SJSA1 (cell line): Measurements from ENCODE around the gene RBM17. TPM values are rescaled to one million over a fixed set of nuclear protein-coding genes. Genes with fewer than 3 reads are reported as not detected.

ENCODE experiments used
- DNase-seq, 2 experiments: peaks; one replicate each; pipeline ENCODE4 v3.0.0-alpha.2; 2015 to 2020; ENCODE audit warnings: low spot score in 2 of 2, low read depth in 1 of 2
- H3K27ac ChIP-seq: fragments of 250-450 bp; sonication (Bioruptor Pico); 2 replicates; pipeline ENCODE4 v1.5.1; 2020; ENCODE audit warnings: mild to moderate bottlenecking, moderate library complexity
- H3K27me3 ChIP-seq: fragments of 250-450 bp; sonication (Bioruptor Pico); replicated peaks from 2 replicates; pipeline ENCODE4 v1.5.1; 2020; ENCODE audit warnings: mild to moderate bottlenecking, moderate library complexity
- H3K36me3 ChIP-seq: fragments of 250-450 bp; sonication (Bioruptor Pico); 2 replicates; pipeline ENCODE4 v1.5.1; 2020; ENCODE audit warnings: mild to moderate bottlenecking
- H3K4me1 ChIP-seq: fragments of 250-450 bp; sonication (Bioruptor Pico); replicated peaks from 2 replicates; pipeline ENCODE4 v1.6.1; 2021; ENCODE audit warnings: mild to moderate bottlenecking
- H3K4me3 ChIP-seq: fragments of 250-450 bp; sonication (Bioruptor Pico); 2 replicates; pipeline ENCODE4 v1.5.1; 2020; ENCODE audit warnings: mild to moderate bottlenecking
- H3K9me3 ChIP-seq: fragments of 250-450 bp; sonication (Bioruptor Pico); replicated peaks from 2 replicates; pipeline ENCODE4 v1.5.1; 2020; ENCODE audit warnings: mild to moderate bottlenecking
- total RNA-seq: library from RNA; depleted of rRNA; stranded (reverse); fragments of >200 nt; shearing (Covaris generic); gene quantifications from 2 replicates; pipeline ENCODE4 v1.2.3, GENCODE V29; 2014

Gene RBM17
- total RNA-seq, 1 experiment from 2014 or later = 54.1 TPM

DNA sequence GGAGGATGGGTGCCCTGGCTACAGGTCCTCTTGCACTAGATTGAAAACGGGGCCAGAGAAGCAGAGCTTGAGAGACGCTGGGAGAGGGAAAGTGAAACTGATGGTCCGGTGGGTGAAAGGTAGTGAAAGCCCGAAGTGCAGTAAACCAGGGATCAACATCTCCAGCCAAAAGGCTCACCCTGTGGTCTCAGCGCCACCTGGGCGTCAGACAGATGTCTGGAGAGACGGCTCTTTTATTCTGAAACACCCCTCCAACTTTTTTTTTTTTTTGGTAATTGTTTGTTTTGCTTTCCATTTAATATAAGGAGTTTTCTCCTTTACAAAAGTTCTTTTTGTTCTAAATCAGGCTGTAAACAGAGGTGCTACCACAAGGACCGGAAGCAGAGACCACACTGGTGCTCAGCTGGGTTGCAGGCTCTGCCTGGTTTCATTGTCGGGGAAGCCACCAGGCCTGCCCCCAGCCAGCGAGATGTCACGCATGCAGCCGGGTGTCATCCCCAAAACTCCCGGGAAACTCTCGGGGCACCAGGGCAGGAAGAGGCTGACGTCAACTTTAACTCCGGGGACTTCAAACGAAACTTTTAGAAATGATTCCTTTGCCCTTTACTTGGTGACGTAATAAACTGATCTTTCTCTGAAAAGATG lies 37.9 kb upstream of the RBM17 start:
- H3K4me1 ChIP-seq = peaks cover 13% of the 10 kb centered on the region; the same call in 1 of the 2 replicates
- no peaks in the 10 kb centered on the region for H3K9me3 ChIP-seq
- H3K27me3 ChIP-seq = 0 out of 2 replicates have a peak, but pooled peaks cover under 1% of the 10 kb centered on the region
- no peaks in the 10 kb centered on the region for H3K36me3 ChIP-seq
- peak overlapping the region; percentile 31 for H3K4me3 ChIP-seq
- peak; percentile 90 to 92 for DNase-seq
- H3K27ac ChIP-seq = peak overlapping the region; percentile 9; the same call in 1 of the 2 replicates

DNA sequence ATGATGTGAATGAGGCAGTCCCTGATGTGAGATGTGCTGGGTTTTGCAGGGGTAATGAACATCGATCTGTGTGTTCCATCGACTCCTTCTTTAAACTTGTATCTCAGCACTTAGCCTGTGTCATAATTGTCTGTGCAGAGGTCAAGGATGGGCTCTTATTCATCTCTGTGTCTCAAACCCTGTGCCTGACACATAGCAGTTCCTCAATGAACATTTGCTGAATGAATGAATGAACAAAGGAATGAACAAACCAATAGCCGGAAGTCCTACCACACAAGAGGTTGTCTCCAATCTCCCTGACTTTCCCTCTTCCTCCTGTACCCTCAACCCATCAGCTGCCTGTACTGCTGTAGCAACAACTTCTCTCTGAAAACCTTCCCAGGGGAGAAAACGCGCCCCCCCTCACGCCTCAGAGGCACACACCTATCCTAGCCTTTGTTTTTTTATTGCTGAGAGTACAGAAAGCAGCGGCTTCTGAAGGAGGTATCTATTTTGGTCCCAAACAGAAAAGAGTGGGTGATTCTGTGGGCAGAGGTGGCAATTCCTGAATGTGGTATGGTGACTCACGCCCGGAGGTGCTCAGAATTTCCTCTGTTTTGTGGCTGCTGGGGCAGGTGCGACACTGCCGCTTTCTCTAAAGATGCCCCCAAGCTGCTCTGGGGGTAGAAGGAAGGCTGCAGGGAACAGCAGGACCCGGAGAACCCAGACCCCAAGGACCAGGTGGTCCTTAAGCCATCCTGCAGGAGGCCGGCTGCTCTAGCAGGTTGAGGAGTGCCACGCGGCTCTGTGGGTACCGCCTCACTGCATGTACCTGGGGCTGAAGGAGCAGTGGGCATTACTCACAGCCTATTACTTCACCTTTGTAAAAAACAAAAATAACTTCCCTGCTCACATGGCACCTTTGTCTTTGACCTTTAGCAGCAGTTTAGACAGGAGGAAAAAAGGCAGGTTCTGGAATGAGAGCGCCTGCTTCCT lies 36.3 kb upstream of the RBM17 start:
- no peak overlapping the region for H3K27ac ChIP-seq
- H3K36me3 ChIP-seq = no peaks in the 10 kb centered on the region
- peaks cover 13% of the 10 kb centered on the region; the same call in 1 of the 2 replicates for H3K4me1 ChIP-seq
- no peaks in the 10 kb centered on the region for H3K9me3 ChIP-seq
- H3K4me3 ChIP-seq = no peak overlapping the region
- H3K27me3 ChIP-seq = peaks cover 3% of the 10 kb centered on the region; the same call in 1 of the 2 replicates
- DNase-seq = peak in 1 of 2 experiments; percentile 35

DNA sequence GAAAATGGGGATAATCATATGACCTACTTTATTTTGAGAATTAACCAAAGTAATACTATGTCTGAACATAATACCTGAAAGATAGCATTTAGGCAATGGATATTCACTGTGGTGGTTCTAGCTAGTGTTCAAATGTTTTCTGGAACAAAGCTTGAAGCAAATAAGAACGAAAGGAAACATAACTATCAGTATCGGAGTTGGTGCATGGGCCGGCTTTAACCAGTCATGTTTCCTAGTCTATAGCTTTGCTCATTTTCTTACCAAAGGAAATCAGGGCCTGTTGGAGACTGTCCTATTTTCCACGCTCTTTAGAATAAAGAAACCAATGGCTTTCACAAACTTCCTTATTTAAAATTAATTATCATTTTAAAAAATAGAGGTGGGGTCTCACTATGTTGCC lies 35.5 kb upstream of the RBM17 start:
- H3K9me3 ChIP-seq = no peaks in the 10 kb centered on the region
- no peaks in the 10 kb centered on the region for H3K36me3 ChIP-seq
- peak in 1 of 2 experiments; percentile 6 for DNase-seq
- peaks cover 13% of the 10 kb centered on the region; the same call in 1 of the 2 replicates for H3K4me1 ChIP-seq
- peaks cover 7% of the 10 kb centered on the region; the same call in 1 of the 2 replicates for H3K27me3 ChIP-seq
- no peak overlapping the region for H3K4me3 ChIP-seq
- no peak overlapping the region for H3K27ac ChIP-seq

DNA sequence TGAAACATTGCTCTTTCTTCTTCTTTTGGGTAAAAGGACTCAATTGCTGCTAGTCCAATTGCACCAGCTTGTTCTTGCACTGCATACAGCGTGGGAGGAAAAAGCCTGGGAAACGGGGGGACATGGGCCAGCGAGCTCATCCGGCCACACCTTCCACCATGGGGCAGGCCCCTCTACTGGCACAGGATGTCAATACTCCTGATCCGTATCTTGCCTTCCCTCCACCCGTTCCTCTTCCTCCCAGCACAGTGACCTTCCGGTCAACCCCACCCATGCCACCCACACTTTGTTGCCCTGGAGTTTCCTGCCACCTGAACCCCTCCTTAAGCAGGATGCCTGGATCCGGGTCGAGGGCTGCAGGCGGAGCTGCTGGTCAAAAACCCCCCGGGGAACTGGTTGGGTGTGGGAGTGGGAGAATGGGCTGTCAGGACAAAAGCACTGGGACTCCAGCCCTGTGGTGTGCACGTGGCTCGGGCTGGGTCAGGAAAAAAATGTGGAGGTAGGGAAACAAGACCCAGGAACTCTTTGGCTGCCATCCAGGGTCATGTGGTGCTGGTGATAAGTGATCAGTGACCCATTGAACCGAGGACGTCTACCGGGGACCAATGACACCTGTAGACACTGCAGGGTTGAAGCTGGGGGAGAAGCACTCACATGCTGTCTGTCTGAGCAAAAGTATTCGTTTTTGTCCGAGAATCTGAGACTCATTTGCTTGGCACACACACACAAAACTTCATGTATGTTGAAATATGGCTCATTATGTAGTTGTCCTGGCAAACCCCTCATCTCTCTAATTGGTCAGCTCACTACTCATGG lies 34.8 kb upstream of the RBM17 start:
- H3K27ac ChIP-seq = no peak overlapping the region
- H3K4me1 ChIP-seq = peaks cover 13% of the 10 kb centered on the region; the same call in 1 of the 2 replicates
- peak in 1 of 2 experiments; percentile 37 for DNase-seq
- H3K4me3 ChIP-seq = no peak overlapping the region
- H3K36me3 ChIP-seq = no peaks in the 10 kb centered on the region
- H3K27me3 ChIP-seq = peaks cover 12% of the 10 kb centered on the region; the same call in 1 of the 2 replicates
- no peaks in the 10 kb centered on the region for H3K9me3 ChIP-seq

DNA sequence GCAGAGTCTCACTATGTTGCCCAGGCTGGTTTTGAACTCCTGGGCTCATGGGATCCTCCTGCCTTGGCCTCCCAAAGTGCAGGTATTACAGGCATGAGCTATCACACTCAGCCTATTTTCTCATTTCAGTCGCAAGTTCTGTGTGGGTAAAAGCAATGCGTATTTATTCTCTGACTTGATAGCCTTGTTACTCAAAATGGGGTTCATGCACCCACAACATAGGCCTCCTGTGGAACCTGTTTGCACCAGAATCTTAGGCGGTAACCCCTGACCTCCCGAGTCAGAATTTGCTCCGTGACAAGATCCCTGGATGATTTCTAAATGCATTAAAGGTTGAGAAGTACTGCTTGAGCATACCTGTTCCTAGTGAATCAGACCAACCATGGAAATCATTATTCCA lies 34.0 kb upstream of the RBM17 start:
- H3K27me3 ChIP-seq = peaks cover 15% of the 10 kb centered on the region; the same call in 1 of the 2 replicates
- no peak overlapping the region for H3K4me3 ChIP-seq
- H3K4me1 ChIP-seq = peaks cover 13% of the 10 kb centered on the region; the same call in 1 of the 2 replicates
- H3K27ac ChIP-seq = no peak overlapping the region
- no peaks in the 10 kb centered on the region for H3K36me3 ChIP-seq
- H3K9me3 ChIP-seq = no peaks in the 10 kb centered on the region
- no peak for DNase-seq

DNA sequence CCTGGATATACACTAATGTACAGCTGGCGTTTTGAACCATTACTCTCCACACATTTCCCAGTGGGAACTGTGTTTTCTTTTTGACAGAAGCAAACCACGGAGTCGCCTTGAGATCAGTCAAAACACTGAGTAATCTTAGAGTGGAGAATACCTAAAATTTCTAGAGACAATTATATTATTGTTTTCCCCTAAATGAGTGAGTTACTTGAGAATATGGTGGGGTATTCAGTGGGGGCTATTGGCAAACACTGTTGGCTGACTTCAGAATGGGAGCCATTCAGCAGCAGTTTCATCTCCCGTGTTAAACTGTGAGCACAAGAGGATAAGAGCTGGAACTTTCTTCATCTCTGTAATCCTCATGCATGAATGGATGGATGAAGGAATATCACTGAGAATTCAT lies 32.9 kb upstream of the RBM17 start:
- H3K9me3 ChIP-seq = no peaks in the 10 kb centered on the region
- peaks cover 16% of the 10 kb centered on the region; the same call in 1 of the 2 replicates for H3K27me3 ChIP-seq
- H3K4me3 ChIP-seq = no peak overlapping the region
- DNase-seq = peak in 1 of 2 experiments; percentile 8
- H3K36me3 ChIP-seq = no peaks in the 10 kb centered on the region
- H3K27ac ChIP-seq = no peak overlapping the region
- H3K4me1 ChIP-seq = peaks cover 7% of the 10 kb centered on the region; the same call in 1 of the 2 replicates

DNA sequence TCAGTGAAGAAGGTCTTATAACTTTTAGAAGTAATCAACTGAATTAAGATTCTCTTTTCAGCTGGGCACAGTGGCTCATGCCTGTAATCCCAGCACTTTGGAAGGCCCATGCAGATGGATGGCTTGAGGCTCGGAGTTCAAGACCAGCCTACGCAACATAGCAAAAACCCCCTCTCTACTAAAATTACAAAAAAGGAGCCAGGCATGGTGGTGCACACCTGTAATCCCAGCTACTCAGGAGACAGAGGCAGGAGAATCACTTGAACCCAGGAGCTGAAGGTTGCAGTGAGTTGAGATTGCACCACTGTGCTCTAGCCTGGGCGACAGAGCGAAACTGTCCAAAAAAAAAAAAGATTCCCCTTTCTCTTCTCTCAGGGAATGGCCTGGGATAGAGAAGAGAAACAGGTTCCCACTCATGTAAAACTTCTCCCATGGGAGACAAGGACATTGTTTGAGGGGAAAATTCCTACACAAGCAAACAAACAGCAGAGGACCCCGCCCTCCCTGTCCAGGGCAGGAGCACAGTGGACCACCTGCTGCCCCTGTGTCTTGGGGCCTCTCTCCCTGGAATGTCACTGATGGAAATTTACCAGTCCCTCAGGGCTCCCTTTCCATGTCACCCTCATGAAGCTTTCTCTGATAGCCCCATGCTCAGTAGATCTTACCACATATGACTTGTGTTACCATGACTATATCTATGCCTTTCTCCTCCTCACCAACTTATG lies 32.3 kb upstream of the RBM17 start:
- Histone ChIP-seq H3K27me3 (peaks cover 16% of the 10 kb centered on the region; the same call in 1 of the 2 replicates), H3K36me3 (no peaks in the 10 kb centered on the region), H3K27ac (no peak overlapping the region), H3K9me3 (no peaks in the 10 kb centered on the region), H3K4me3 (no peak overlapping the region), H3K4me1 (peaks cover 7% of the 10 kb centered on the region; the same call in 1 of the 2 replicates)
- peak in 1 of 2 experiments; percentile 11 for DNase-seq

DNA sequence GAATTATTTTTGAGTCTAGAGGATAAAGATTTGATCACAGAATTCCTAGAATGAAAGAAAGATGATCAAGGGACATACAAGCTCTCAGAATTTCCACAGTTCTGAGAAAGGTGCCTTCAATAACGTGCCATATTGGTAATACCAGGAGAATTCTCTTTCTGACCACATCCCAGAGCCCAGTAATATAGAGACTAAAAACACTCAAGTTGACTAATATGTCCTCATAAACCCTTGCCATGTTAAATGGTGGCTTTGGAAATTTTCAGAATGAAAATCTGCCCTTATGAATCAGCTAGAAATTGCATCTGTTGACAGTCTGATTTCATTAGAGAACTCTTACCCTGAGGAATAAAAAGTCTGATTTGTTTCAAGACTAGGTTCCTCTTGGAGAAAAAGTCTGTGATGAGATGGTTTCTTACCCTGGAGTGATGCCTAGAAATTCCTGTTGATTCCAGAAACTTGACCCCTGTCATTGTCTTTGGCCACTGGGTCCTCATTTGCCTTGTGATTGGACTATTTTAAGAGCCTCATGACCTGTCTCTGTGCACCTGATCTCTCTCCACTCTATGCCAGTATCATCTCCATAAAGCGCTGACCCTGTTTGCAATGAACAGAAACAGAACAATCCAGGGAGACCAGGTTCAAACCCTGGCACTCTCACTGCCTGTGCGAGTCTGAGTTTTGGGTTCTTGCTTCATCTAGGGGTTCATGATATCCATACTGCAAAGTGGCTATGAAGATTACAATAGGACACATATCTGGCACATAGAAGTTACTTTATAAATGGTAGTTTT lies 30.0 kb upstream of the RBM17 start:
- peaks cover 16% of the 10 kb centered on the region; the same call in 1 of the 2 replicates for H3K27me3 ChIP-seq

DNA sequence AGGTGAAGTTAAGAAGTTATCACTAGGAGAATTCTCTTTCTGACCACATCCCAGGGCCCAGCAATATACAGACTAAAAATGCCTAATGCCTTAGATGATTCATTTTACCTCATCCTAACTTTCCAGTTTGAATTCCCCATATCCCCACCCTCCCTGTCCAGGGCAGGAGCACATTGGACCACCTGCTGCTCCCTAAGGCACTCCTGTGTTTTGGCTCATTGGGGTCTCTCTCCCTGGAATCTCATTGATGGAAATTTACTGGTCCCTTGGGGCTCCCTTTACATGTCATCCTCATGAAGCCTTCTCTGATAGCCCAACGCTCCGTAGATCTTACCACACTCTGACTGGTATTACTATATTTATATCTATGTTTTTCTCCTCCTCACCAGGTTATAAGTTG lies 29.3 kb upstream of the RBM17 start:
- no peaks in the 10 kb centered on the region for H3K36me3 ChIP-seq
- H3K27me3 ChIP-seq = peaks cover 16% of the 10 kb centered on the region; the same call in 1 of the 2 replicates
- DNase-seq = no peak
- no peaks in the 10 kb centered on the region for H3K9me3 ChIP-seq
- H3K27ac ChIP-seq = no peak overlapping the region
- no peak overlapping the region for H3K4me3 ChIP-seq
- H3K4me1 ChIP-seq = no peaks in the 10 kb centered on the region

More for the DNA sequence above, 30.0 kb upstream of the RBM17 start:
- no peaks in the 10 kb centered on the region for H3K9me3 ChIP-seq
- no peak overlapping the region for H3K27ac ChIP-seq
- DNase-seq = no peak
- H3K4me1 ChIP-seq = no peaks in the 10 kb centered on the region
- H3K36me3 ChIP-seq = no peaks in the 10 kb centered on the region
- no peak overlapping the region for H3K4me3 ChIP-seq

DNA sequence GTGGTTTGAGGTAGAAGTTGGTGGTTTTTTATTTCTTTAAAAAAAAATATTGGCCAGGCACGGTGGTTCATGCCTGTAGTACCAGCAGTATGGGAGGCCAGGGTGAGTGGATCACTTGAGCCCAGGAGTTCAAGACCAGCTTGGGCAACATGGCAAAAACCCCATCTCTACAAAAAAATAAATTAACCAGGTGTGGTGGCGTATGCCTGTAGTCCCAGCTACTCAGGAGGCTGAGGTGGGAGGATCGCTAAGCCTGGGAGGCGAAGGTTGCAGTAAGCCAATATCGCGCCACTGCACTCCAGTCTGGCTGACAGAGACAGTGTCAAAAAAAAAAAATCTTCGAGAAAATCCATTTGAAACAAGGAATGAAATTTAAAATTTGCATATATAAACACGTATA lies 27.8 kb upstream of the RBM17 start:
- Histone ChIP-seq H3K27ac (no peak overlapping the region), H3K4me3 (no peak overlapping the region), H3K4me1 (no peaks in the 10 kb centered on the region), H3K9me3 (no peaks in the 10 kb centered on the region), H3K27me3 (peaks cover 13% of the 10 kb centered on the region; the same call in 1 of the 2 replicates), H3K36me3 (no peaks in the 10 kb centered on the region)
- no peak for DNase-seq

DNA sequence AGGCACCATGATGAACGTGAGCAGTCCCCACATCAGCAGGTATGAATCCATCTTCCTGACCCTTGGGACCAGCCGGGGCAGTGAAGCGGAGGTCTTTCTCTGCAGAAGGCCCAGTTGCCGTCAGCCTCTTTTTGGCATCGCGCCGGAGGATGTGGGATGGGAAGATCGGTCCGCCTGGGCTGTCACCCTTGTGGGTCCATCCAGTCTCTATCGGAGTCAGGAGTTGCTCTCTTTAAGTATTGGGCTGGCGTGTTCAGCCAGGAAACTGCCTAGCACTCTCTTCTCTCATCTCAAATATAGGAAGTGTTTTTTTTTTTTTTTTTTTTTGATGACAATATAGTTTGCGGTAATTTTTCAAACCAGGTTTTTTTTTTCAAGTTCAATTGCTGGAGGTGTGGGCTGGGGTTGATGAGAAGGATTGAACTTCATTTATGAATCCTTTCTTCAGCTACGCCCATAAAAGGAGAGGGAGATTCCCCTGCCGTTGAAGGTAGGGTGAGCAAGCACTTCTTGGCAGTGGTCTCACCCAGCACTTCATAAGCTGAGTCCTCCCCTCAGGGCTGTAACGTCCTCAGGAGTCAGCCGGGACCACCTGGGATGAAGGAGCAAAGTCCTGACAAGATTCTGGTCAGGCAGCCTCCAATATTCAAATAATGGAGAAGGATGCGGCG lies 26.6 kb upstream of the RBM17 start, which contains the start of gene IL2RA:
TSS of gene IL2RA (minus strand) at position 267 of the 671 bp plus-strand sequence. CDS start at position 51, 216 bp downstream.
- no peak within 1 kb of the TSS for H3K27ac ChIP-seq
- no peak for DNase-seq
- H3K36me3 ChIP-seq = no peaks in the 10 kb centered on the region
- peaks cover 12% of the 10 kb centered on the region; the same call in 1 of the 2 replicates for H3K27me3 ChIP-seq
- no peaks in the 10 kb centered on the region for H3K4me1 ChIP-seq
- H3K4me3 ChIP-seq = no peak within 1 kb of the TSS
- no peaks in the 10 kb centered on the region for H3K9me3 ChIP-seq
